NCI-H526 treated with DMSO at 0.1 percent for 48 hours (cell line): ENCODE results near the gene DENND4B.
A peak's percentile ranks its signal among the peaks of the same experiment; 100 is the strongest.
"Not testable (repeated sequence)": the region's sequence is repeated elsewhere in the genome, so short reads cannot be mapped to it uniquely, and the experiment has no call there.

Experiments
- DNase-seq: peaks from one replicate; lab custom pipeline; 2025; lab: John Stamatoyannopoulos, UW

The DENND4B gene, protein sequence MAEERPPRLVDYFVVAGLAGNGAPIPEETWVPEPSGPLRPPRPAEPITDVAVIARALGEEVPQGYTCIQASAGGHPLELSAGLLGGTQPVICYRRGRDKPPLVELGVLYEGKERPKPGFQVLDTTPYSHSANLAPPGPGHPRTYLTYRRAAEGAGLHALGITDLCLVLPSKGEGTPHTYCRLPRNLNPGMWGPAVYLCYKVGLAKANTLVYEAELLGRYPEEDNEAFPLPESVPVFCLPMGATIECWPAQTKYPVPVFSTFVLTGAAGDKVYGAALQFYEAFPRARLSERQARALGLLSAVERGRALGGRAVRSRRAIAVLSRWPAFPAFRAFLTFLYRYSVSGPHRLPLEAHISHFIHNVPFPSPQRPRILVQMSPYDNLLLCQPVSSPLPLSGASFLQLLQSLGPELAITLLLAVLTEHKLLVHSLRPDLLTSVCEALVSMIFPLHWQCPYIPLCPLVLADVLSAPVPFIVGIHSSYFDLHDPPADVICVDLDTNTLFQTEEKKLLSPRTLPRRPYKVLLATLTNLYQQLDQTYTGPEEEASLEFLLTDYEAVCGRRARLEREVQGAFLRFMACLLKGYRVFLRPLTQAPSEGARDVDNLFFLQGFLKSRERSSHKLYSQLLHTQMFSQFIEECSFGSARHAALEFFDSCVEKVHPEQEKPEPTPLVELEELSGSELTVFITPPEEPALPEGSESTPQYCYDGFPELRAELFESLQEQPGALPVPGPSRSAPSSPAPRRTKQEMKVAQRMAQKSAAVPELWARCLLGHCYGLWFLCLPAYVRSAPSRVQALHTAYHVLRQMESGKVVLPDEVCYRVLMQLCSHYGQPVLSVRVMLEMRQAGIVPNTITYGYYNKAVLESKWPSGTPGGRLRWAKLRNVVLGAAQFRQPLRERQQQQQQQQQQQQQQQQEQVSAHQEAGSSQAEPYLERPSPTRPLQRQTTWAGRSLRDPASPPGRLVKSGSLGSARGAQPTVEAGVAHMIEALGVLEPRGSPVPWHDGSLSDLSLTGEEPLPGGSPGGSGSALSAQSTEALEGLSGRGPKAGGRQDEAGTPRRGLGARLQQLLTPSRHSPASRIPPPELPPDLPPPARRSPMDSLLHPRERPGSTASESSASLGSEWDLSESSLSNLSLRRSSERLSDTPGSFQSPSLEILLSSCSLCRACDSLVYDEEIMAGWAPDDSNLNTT (N-terminal part only)

DNA sequence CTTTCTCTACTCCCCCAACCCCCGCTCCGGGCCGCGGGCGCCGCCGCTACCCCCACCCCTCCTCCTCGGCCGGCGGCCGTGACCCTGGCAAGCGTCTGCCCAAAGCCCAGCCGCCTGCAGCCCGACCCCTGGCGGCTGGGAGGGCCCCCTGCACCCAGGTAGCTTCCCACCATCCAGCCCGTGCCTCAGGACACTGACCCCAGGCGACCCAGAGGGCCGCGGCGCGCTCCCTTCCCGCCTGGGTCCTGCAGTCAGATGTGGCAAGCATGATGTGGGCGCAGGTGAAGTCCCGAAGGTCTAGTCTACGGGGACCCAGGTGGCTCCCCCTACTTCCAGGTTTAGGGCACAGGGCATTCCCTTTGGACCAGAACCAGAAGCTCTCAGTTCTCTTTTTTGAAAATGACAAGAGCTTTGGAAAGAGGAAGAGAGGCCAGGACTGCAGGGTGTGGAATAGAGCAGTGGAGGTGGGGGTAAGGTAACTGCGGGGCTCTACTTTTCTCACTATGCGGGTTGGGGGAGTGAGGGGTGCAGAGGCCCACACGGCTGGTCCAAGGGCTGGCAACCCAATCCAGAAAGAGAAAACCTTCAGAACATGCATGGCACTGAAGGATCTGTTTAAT lies at the start of gene DENND4B:
Gene DENND4B, minus strand, starts transcription at position 97 of the 620 bp plus-strand sequence. CDS start 2,344 bp downstream, outside the sequence.
- DNase-seq, result peak; percentile 87

DNA sequence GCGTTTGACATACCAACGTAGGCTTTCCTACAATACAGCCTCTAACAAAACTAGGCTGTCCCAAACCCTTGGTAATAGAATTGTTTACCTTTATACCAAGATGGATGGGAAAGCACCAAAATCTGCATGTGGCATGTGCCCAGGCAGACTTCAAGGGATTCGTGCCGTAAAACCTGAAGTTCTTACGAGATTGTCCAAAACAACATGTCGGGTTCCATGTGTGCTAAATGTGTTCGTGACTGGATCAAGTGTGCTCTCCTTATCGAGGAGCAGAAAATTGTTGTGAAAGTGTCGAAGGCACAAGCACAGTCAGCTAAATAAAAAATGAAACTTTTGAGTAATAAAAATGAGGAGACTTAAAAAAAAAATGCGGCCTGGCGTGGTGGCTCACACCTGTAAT lies 49.1 kb upstream of the DENND4B start:
- DNase-seq, result no peak

DNA sequence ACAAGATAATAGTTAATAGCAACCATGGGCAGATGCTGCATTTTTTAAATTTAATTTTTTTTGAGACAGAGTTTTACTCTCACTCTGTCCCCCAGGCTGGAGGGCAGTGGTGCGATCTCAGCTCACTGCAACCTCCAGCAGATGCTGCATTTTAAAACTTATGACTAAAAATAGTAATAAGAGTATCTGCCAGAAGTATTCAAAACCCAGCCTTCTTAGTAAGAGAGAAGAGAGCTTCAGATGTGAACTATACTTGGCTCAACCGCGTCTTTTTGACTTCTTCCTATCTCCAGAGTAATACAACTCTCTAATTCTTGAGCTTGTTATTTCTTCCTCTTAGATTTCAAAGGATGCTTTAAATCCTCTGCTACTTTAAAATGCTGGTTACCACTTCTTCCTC lies 48.7 kb upstream of the DENND4B start:
- no peak for DNase-seq

DNA sequence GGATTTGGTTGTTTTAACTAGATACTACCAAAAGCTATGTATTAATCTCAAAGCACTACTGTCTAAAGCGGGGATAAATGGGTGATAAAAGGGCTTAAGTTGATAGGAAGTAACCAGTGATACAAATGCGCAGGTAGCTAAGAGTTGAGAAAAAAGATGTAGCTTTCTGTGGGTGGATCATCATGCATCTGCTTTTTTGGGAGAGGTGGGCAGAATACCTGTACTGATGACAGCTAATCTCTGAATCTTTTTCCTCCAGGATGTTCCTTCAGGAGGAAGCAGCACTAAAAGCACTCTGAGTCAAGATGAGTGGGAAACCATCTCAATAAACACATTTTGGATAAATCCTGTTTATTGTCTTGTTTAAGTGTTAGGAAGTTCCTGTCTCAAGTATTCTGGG lies 45.3 kb upstream of the DENND4B start:
- DNase-seq, result no peak

DNA sequence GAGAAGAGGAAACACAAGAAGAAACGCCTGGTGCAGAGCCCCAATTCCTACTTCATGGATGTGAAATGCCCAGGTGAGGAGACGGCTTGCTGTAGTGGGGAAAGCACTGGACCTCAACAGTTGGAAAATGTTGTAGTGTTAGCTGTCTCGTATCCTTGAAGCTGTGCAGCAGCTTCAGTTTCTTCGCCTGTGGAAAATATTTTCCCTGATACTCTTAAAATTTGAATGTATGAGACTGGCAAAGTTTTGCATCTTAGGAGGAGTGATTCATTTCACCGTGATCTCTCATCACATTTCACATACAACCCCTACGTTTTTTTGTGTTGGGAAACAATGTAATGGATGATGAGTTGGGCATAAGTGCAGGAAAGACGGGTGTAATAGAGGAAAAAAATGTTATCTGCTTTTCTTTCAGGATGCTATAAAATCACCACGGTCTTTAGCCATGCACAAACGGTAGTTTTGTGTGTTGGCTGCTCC lies 44.7 kb upstream of the DENND4B start:
- no peak for DNase-seq

DNA sequence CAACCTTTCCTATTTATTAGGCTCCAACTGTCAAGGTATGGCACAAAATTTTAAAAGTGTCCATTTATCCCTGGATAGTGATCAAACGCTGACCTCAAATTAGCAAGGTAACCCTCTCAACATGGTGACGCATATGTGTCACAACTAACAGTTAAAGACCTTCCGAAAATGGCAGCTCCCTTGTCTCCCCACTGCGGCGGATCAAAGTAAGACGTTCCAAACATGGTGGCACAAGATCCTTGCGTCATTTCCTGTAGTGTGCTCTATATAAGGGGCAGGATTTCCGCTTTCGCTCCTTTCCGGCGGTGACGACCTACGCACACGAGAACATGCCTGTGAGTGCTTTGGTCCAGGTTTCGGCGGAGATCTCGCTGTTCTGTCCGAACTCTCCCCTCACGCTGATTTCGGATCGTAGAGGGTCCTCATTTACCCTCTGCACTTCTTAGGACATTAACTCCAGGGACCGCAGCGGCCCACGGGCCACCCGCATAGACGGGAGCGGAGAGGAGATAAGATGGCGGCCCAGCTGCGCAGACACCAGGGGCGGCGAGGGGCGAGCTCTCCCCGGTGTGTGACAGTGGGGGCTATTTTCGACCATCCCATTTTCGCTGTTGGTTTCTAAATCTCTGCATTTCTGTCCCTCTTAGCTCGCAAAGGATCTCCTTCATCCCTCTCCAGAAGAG lies 44.1 kb upstream of the DENND4B start, which contains the start of gene RPS27:
Gene RPS27, plus strand, starts transcription at position 295 of the 683 bp plus-strand sequence. Its CDS starts 35 bp downstream, at position 330.
- peak; percentile 100 for DNase-seq

DNA sequence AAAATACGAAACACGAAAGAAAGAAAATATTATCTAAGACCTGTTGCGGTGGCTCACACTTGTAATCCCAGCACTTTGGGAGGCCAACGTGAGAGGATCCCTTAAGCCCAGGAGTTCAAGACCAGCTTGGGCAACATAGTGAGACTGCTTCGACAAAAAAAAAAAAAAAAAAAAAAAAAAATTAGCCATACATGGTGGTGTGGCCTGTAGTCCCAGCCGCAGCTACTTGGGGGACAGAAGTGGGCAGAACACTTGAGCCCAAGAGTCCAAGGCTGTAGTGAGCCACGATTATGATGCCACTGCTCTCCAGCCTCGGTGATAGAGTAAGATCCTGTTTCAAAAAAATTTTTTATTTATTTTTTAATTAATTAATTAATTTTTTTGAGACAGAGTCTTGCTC lies 41.1 kb upstream of the DENND4B start:
- no peak for DNase-seq

DNA sequence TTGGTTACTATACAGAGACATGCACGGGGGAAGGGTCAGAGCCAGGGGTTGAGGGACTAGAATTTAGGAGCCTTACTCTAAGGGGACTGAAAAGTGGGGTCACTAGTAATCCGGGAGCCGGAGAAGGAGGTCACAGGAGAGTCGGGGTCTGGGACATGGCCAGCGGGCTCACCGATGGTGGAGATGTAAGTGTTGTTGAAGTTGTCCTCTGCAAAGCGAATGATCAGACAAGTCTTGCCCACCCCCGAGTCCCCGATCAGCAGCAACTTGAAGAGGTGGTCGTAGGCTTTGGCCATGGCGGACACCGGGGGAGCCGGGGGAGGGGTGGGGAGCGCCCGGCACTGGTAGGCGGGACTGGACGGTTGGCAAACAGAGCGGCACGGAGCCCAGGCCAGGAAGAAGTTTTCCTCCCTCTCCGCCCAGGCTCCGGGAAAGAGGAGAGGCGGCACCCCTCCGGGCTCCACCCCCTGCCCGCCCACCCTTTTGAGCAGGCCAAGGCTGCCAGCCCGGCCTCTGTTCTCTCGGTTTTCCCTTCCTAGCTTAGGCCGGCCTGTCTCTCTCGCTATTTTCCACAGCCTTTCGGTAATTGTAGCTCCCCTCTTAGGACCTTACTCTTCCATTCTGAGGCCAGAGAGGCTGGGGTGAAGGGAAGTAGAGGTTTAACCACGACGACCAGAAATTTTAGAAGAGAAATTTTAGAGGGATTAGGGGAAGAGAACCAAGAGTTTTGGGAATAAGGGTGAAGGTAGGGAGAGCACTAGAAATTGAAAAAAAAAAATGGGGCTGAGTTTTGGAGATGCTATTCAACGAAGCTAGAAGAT lies 39.6 kb upstream of the DENND4B start, which contains the start of gene RAB13:
Gene RAB13, minus strand, starts transcription at position 399 of the 821 bp plus-strand sequence. Its CDS starts 103 bp downstream, at position 296.
- DNase-seq, result peak; percentile 88

GRCh38 chr1:153985341-153985912 lies 38.9 kb upstream of the DENND4B start:
- no peak for DNase-seq

DNA sequence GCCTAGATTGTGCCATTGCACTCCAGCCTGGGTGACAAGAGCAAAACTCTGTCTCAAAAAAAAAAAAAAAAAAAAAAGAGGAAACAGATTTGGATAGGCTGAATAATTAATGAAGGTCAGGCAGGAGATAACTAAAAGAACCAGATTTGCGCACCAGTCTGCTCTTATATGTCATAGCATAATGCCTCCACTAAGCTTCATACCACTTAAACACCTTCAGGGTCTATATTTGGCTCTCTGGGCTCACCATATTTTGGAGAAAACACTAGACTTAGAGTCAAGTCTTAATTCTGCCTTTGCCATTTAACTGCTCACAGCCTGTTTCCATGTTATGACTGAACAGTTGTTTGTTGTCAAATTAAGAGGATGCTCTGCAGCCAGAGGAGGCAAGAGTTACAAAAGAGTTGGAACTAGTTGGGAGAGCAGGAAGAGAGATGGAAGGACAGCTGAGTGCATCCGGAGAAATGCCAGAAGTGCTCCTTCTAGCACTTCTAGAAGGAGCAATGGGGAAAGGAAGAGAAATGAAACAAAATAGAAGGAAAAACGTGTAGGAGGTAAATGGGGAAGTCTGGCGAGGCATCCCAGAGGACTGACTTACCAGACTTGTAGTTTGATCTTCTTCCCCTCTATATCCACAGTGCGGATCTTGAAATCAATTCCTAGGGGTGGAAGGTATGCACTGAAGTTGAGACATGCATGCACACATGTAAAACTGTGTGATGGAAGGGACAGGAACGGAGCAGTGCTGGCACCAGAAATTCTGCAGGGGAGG lies 37.8 kb upstream of the DENND4B start:
- no peak for DNase-seq

GRCh38 chr1:153981735-153982134 lies 35.2 kb upstream of the DENND4B start:
- DNase-seq, result not testable (repeated sequence)

GRCh38 chr1:153979091-153979490 lies 32.6 kb upstream of the DENND4B start:
- DNase-seq, result not testable (repeated sequence)

DNA sequence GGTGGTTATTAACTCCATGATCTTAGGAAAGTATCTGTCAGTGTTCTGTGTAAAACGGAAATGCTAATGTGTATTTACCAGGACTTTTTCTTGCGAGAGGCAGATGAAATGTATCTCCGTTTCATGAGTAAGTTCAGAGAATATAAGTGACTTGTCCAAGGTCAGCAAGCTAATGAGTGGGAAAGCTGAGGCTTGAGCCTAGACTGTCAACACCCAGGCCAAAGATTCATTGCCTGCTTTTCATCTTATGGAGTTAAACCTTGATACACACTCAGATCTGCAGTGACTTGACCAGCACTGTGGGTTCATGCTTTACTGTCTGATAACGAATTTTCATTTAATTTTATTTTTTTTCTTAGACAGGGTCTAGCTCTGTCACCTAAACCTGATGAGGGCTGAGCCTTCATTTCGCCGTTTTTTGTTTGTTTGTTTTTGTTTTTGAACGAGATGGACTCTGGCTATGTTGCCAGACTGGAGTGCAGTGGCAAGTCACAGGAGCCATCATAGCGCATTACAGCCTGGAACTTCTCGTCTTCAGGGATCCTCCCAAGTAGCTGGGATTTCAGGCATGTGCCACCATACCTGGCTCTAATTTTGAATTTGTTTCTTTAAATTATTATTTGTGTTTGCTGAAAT lies 31.9 kb upstream of the DENND4B start:
- DNase-seq, result no peak

- peak; percentile 95 for DNase-seq
Measured at GRCh38 chr1:153977250-153978240, 31.0 kb upstream of the DENND4B start, which contains the start of gene JTB. Gene JTB, minus strand, starts transcription at chr1:153977674. Its CDS starts 422 bp downstream, at chr1:153977252.

- DNase-seq, result no peak
Measured at GRCh38 chr1:153976819-153977249, 30.3 kb upstream of the DENND4B start.

DNA sequence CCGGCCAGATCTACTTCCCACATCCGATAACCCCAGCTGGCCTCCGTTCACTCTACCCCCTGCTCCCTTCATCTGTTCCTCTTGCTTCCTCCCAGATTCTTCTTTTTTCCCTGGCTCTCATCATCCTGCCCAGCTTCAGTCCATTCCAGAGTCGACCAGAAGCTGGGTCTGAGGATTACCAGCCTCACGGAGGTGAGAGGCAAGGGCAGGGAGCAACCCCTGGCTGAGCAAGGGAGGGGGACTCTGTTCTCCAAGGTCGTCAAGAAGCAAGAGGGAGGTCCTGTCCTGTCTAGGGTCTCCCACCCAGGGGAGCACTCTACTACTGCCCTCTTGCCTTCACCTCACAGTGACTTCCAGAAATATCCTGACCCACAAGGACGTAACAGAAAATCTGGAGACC lies 27.0 kb upstream of the DENND4B start:
- no peak for DNase-seq

DNA sequence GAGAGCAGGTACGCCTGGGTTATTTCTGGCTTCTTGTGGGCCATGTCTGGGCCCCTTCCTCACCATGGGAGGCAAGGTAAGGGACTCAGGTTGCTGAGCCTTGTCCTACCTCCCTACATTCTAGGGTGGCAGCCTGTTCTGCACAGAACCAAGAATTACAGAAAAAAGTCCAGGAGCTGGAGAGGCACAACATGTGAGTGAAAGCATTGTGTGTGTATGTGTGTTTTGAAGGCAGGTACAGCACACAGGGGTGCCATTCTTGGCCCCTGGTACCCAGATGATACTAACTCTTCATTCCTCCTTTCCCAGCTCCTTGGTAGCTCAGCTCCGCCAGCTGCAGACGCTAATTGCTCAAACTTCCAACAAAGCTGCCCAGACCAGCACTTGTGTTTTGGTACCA lies 26.6 kb upstream of the DENND4B start:
- DNase-seq, result no peak
